ENCODE measurements around the gene C18orf54.

- TF ChIP-seq POLR2A (IDR thresholded peaks at IDR 0.05) (no peak), POLR2AphosphoS5 (IDR thresholded peaks at IDR 0.05) (no peak), CTCF (IDR thresholded peaks at IDR 0.05) (no peak)
These were observed 27.9 kb upstream of the C18orf54 start for GRCh38 chr18:54329787-54330186.
